AG04450 (cell line): Measurements from ENCODE around the gene MARCHF3. TPM values are rescaled to one million over a fixed set of nuclear protein-coding genes. Genes with fewer than 3 reads are reported as not detected.
"Not testable (repeated sequence)": the region's sequence is repeated elsewhere in the genome, so short reads cannot be mapped to it uniquely, and the experiment has no call there.

Experiments used
- CTCF ChIA-PET: fragments of 300-600, 350-600 bp; formaldehyde crosslinking; extraction: SDS; loops from one replicate; lab custom pipeline; 2022; ENCODE audit warnings: antibody characterized with exemption, inconsistent platforms; lab: Charles Lee
- POLR2A ChIA-PET: fragments of 350-600 bp; formaldehyde crosslinking; extraction: SDS; loops from one replicate; lab custom pipeline; 2021; ENCODE audit warnings: antibody characterized with exemption, inconsistent platforms; lab: Yijun Ruan, JAX
- DNase-seq: peaks from one replicate; pipeline ENCODE4 v3.0.0-alpha.2; 2011; ENCODE audit warnings: low read depth, low spot score
- H3K27ac ChIP-seq: one replicate; pipeline ENCODE4 v1.5.1; 2012; ENCODE audit warnings: low read depth, low read length, control low read depth
- H3K27me3 ChIP-seq: one replicate; pipeline ENCODE4 v1.6.0; 2012; ENCODE audit warnings: low read length; ENCODE audit not compliant: control insufficient read depth, insufficient read depth
- H3K4me3 ChIP-seq: 2 replicates; pipeline ENCODE4 v1.5.1; 2011; ENCODE audit warnings: mild to moderate bottlenecking, low read depth, low read length, control low read depth
- H3K9me3 ChIP-seq: 2 replicates; pipeline ENCODE4 v1.5.1; 2012; ENCODE audit warnings: low read length; ENCODE audit not compliant: control insufficient read depth, insufficient read depth
- CTCF ChIP-seq: IDR thresholded peaks from 2 replicates; pipeline ENCODE4 v1.5.1; 2011; ENCODE audit warnings: low read depth, low read length, control low read depth, inconsistent platforms
- polyA plus RNA-seq: library from polyadenylated mRNA; depleted of rRNA; stranded (reverse); fragments of >200 nt; gene quantifications from 2 replicates; pipeline ENCODE4 v1.2.3, GENCODE V29; 2011

MARCHF3 gene
- polyA plus RNA-seq, 1 experiment, result 6.7 TPM

GRCh38 chr5:127009784-127010183, 20.6 kb downstream of the MARCHF3 start:
- no peak for DNase-seq
- no peak overlapping the region for H3K4me3 ChIP-seq
- ChIA-PET POLR2A (no interaction called here), CTCF (no interaction called here)
- TF ChIP-seq CTCF, result no peak
- no peaks in the 10 kb centered on the region for H3K9me3 ChIP-seq
- H3K27me3 ChIP-seq, result no peaks in the 10 kb centered on the region
- H3K27ac ChIP-seq, result no peak overlapping the region

DNA sequence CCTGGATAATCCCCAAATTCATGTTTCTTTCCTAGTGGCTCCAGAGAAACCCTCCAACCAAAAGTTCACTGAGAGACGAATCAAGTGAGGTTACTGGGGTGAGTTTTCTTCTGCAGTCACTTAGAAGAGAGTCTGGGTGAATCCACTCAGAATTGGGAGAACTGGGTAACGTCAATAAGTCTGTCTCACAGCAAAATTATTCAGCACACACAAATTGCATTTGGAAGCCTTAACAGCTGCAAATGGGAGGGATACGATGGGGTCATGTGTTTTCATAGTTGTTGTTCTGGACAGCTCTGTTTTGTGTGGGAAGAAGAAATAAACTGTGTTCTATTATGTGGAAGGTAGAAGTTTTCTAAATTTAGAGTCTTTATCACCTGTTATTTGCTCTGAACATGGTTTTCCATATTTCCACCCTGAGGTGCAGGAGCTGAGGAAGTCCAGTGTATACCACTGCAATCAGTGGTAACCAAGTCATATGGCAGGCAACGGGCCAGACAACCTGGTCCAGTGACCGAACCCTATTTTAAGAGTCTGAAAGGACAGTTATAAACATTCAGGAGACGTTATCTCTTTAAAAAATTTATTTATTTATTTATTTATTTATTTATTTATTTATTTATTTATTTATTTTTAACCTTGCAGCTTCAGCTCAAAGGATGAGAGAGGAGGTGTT, 21.9 kb downstream of the MARCHF3 start:
- Histone ChIP-seq H3K9me3 (no peaks in the 10 kb centered on the region; the same call in 1 of the 2 replicates), H3K27ac (no peak overlapping the region), H3K27me3 (no peaks in the 10 kb centered on the region), H3K4me3 (no peak overlapping the region)
- POLR2A ChIA-PET, result no interaction called here
- DNase-seq, result no peak
- no peak for TF ChIP-seq CTCF
- CTCF ChIA-PET, result no interaction called here

DNA sequence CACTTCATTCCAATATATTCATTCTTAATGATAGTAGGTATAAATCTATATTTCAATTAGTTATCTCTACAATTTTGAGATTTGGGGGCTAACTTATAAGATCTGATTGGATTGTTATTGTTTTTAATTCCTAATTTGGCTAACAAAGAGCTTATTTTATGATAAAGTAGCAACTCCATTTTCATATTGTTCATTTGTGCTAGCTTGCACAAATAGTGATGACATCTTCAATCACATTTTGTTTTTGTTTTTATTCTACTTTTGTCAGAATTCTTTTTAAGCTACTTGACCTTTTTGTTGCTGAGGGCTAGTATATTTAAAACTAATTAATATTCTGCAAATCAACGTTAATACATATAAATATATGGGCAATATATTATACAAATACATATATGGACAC, 22.8 kb downstream of the MARCHF3 start:
- CTCF ChIA-PET, result no interaction called here

DNA sequence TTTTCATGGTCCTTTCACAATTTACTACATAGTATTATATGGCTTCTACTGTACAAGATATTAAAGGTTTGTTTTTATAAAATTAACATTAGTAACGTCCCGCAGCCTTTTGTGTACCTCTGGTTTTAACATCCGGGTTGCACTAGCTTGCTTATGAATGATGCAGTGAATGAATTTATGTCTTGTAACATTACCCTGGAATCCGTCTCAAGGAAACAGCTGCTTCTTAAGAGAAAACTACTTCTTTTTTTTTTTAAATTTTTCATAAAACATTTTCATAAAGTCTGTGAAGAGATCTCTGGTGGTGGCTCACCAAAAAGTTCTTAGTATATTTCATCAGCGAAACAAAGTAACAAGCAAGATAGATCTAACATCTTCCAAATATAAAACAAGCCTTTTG, 23.6 kb downstream of the MARCHF3 start:
- POLR2A ChIA-PET, result no interaction called here
- no peak overlapping the region for H3K4me3 ChIP-seq
- no peak for TF ChIP-seq CTCF
- CTCF ChIA-PET, result no interaction called here
- no peak overlapping the region for H3K27ac ChIP-seq
- no peaks in the 10 kb centered on the region for H3K27me3 ChIP-seq
- no peak for DNase-seq
- no peaks in the 10 kb centered on the region; the same call in 1 of the 2 replicates for H3K9me3 ChIP-seq

More for the DNA sequence above, 22.8 kb downstream of the MARCHF3 start:
- no peaks in the 10 kb centered on the region for H3K27me3 ChIP-seq
- H3K4me3 ChIP-seq, result no peak overlapping the region
- POLR2A ChIA-PET, result no interaction called here
- no peaks in the 10 kb centered on the region; the same call in 1 of the 2 replicates for H3K9me3 ChIP-seq
- H3K27ac ChIP-seq, result no peak overlapping the region
- TF ChIP-seq CTCF, result no peak
- DNase-seq, result no peak

GRCh38 chr5:127005282-127005681, 25.1 kb downstream of the MARCHF3 start:
- H3K4me3 ChIP-seq, result not testable (repeated sequence)
- POLR2A ChIA-PET, result interaction anchor here (1.0 kb wide), 1 partner anchor 24 kb away, joined by 3 read pairs; no protein-coding TSS in a partner anchor

More at GRCh38 chr5:127005282-127005681, 25.1 kb downstream of the MARCHF3 start:
- not testable (repeated sequence) for H3K9me3 ChIP-seq, H3K27me3 ChIP-seq, DNase-seq, H3K27ac ChIP-seq
- CTCF ChIA-PET, result interaction anchor here (0.7 kb wide), 1 partner anchor 249 kb away, joined by 5 read pairs; no protein-coding TSS in a partner anchor
